Measurements from ENCODE around the gene ST7. TPM values are rescaled to one million over a fixed set of nuclear protein-coding genes. Genes with fewer than 3 reads are reported as not detected.

The ST7 gene
- total RNA-seq, 1 experiment from 2014 or later = 19.6 TPM

GRCh38 chr7:117010375-117011133, 57.3 kb downstream of the ST7 start:
- POLR2A ChIA-PET = no interaction called here
- no peaks in the 10 kb centered on the region for H3K27me3 ChIP-seq (ENCODE audit: control insufficient read depth, insufficient read depth, low read length)
- intact Hi-C loops (cut with micrococcal nuclease; ENCODE audit: unreplicated experiment) = loop anchor here (5.0 kb wide), 1 partner anchor 58 kb away; the partner anchor contains the start of gene ST7
- H3K4me1 ChIP-seq (ENCODE audit: control insufficient read depth, insufficient read depth, low read length) = peaks cover 15% of the 10 kb centered on the region
- CTCF ChIA-PET = interaction anchor here (0.5 kb wide), 1 partner anchor 166 kb away, joined by 4 read pairs; no protein-coding TSS in a partner anchor
- H3K36me3 ChIP-seq (ENCODE audit: control insufficient read depth, insufficient read depth, low read length) = no peaks in the 10 kb centered on the region
- no peak for TF ChIP-seq POLR2AphosphoS5 (IDR thresholded peaks at IDR 0.05; ENCODE audit: low read depth, low read length)
- no peak for TF ChIP-seq SIN3A (IDR thresholded peaks at IDR 0.05; ENCODE audit: borderline replicate concordance, insufficient read depth, low read depth, low read length)
- no peak for TF ChIP-seq TCF7L2 (IDR thresholded peaks at IDR 0.05; ENCODE audit: low read depth, low read length)
- no peak for DNase-seq (ENCODE audit: low read depth, low spot score)
- no peak overlapping the region for H3K4me3 ChIP-seq (ENCODE audit: low read depth in 2 of 2, low read length in 2 of 2)
- no peaks in the 10 kb centered on the region for H3K9me3 ChIP-seq (ENCODE audit: control insufficient read depth, insufficient read depth, low read depth, low read length)
- in situ Hi-C loops (cut with HindIII; ENCODE audit: low pct_unique_long_range_greater_than_20kb, low sequenced_read_pairs) = no loop called here
- no TSS peak for BruUV-seq (replicated peaks)
- no peak overlapping the region for H3K27ac ChIP-seq (ENCODE audit: low read length)
- no peak for ATAC-seq

DNA sequence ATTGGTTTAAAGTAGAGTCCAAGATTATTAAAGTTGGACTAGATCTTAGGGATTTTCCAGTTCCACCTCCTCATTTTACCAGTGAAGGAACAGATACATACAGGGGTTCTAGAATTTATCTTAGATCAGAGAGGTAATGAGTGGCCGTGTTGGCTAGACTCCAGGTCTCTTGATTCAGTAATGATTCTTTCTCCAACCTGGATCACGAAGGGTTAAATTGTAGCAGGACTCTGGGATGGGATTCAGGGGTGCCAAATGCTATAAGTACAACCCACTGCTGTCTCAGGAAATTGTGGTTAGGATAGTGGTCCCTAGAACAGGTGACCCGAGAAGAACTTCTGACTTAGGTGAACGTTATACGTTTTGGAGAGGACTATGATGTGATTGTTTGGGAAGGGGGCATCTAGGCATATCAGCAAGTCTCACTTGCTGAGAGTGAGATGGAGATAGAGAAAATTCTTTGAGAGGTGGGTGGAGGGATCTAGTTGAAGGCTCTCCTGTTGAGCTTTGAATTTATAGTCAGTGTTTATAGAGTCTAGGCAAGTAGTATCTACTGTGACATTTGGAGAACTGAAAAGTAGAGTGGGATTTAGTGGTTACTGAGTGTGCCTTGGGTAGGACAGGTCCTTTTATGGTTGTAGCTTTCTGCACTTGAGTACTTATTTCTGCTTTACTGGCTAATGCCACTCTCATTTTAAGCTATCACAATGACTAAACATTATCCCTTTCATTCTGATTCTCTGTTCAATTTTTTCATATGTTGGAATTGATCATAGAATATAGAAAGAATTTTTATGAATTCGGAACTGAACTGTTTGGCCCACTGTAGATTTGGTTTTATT, 58.3 kb downstream of the ST7 start:
- CTCF ChIA-PET = interaction anchor here (0.6 to 0.7 kb wide), 5 partner anchors 10 to 420 kb away, joined by 3 to 11 read pairs (median 4); no protein-coding TSS in a partner anchor
- no peaks in the 10 kb centered on the region for H3K36me3 ChIP-seq (ENCODE audit: control insufficient read depth, insufficient read depth, low read length)
- intact Hi-C loops (cut with micrococcal nuclease; ENCODE audit: unreplicated experiment) = loop anchor here (5.0 kb wide), 1 partner anchor 59 kb away; the partner anchor contains the start of gene ST7
- BruUV-seq (replicated peaks) = no TSS peak
- no peak overlapping the region for H3K4me3 ChIP-seq (ENCODE audit: low read depth in 2 of 2, low read length in 2 of 2)
- H3K9me3 ChIP-seq (ENCODE audit: control insufficient read depth, insufficient read depth, low read depth, low read length) = no peaks in the 10 kb centered on the region
- DNase-seq (ENCODE audit: low read depth, low spot score) (no peak), ATAC-seq (peak; percentile 53; the same call in 1 of the 2 replicates)
- in situ Hi-C loops (cut with HindIII; ENCODE audit: low pct_unique_long_range_greater_than_20kb, low sequenced_read_pairs) = no loop called here
- H3K4me1 ChIP-seq (ENCODE audit: control insufficient read depth, insufficient read depth, low read length) = peaks cover 19% of the 10 kb centered on the region
- H3K27ac ChIP-seq (ENCODE audit: low read length) = no peak overlapping the region
- POLR2A ChIA-PET = no interaction called here
- no peaks in the 10 kb centered on the region for H3K27me3 ChIP-seq (ENCODE audit: control insufficient read depth, insufficient read depth, low read length)
- TF ChIP-seq, protein P1, sequence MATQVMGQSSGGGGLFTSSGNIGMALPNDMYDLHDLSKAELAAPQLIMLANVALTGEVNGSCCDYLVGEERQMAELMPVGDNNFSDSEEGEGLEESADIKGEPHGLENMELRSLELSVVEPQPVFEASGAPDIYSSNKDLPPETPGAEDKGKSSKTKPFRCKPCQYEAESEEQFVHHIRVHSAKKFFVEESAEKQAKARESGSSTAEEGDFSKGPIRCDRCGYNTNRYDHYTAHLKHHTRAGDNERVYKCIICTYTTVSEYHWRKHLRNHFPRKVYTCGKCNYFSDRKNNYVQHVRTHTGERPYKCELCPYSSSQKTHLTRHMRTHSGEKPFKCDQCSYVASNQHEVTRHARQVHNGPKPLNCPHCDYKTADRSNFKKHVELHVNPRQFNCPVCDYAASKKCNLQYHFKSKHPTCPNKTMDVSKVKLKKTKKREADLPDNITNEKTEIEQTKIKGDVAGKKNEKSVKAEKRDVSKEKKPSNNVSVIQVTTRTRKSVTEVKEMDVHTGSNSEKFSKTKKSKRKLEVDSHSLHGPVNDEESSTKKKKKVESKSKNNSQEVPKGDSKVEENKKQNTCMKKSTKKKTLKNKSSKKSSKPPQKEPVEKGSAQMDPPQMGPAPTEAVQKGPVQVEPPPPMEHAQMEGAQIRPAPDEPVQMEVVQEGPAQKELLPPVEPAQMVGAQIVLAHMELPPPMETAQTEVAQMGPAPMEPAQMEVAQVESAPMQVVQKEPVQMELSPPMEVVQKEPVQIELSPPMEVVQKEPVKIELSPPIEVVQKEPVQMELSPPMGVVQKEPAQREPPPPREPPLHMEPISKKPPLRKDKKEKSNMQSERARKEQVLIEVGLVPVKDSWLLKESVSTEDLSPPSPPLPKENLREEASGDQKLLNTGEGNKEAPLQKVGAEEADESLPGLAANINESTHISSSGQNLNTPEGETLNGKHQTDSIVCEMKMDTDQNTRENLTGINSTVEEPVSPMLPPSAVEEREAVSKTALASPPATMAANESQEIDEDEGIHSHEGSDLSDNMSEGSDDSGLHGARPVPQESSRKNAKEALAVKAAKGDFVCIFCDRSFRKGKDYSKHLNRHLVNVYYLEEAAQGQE (IDR thresholded peaks at IDR 0.05; ENCODE audit: insufficient read depth in 1 of 2, low read depth in 2 of 2, low read length in 1 of 2) = no peak
- TF ChIP-seq POLR2AphosphoS5 (IDR thresholded peaks at IDR 0.05; ENCODE audit: low read depth, low read length) = no peak

DNA sequence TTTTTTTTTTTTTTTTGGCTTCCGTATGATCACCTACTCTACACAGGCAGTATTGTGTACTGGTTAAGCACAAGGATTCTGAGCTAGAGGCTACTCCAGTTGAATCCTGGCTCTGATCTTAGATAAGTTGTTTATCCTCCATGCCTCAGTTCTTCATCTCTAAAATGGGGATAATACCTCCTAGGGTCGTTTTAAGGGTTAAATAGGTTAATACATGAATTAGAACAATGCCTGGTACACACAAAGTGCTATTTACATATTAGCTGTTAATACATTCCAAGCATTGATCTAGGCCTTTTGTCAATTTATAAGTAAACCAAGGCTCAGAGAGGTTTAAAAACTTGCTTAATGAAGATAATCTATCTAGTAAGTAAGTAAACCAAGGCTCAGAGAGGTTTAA, 59.0 kb downstream of the ST7 start:
- DNase-seq (ENCODE audit: low read depth, low spot score) (no peak), ATAC-seq (no peak)
- TF ChIP-seq CTCF (IDR thresholded peaks at IDR 0.05) (no peak), SIN3A (IDR thresholded peaks at IDR 0.05; ENCODE audit: borderline replicate concordance, insufficient read depth, low read depth, low read length) (no peak), TCF7L2 (IDR thresholded peaks at IDR 0.05; ENCODE audit: low read depth, low read length) (no peak), POLR2AphosphoS5 (IDR thresholded peaks at IDR 0.05; ENCODE audit: low read depth, low read length) (no peak)
- TF ChIP-seq, protein P1 (IDR thresholded peaks at IDR 0.05; ENCODE audit: insufficient read depth in 1 of 2, low read depth in 2 of 2, low read length in 1 of 2) = no peak
- in situ Hi-C loops (cut with HindIII; ENCODE audit: low pct_unique_long_range_greater_than_20kb, low sequenced_read_pairs) (no loop called here), intact Hi-C loops (cut with micrococcal nuclease; ENCODE audit: unreplicated experiment) (loop anchor here (5.0 kb wide), 1 partner anchor 60 kb away; the partner anchor contains the start of gene ST7)
- Histone ChIP-seq H3K27ac (ENCODE audit: low read length) (no peak overlapping the region), H3K9me3 (ENCODE audit: control insufficient read depth, insufficient read depth, low read depth, low read length) (no peaks in the 10 kb centered on the region), H3K4me3 (ENCODE audit: low read depth in 2 of 2, low read length in 2 of 2) (no peak overlapping the region), H3K4me1 (ENCODE audit: control insufficient read depth, insufficient read depth, low read length) (peaks cover 19% of the 10 kb centered on the region), H3K27me3 (ENCODE audit: control insufficient read depth, insufficient read depth, low read length) (no peaks in the 10 kb centered on the region), H3K36me3 (ENCODE audit: control insufficient read depth, insufficient read depth, low read length) (no peaks in the 10 kb centered on the region)
- no TSS peak for BruUV-seq (replicated peaks)
- ChIA-PET POLR2A (no interaction called here), CTCF (interaction anchor here (0.6 to 1.7 kb wide), 6 partner anchors 9 to 421 kb away, joined by 3 to 11 read pairs (median 4); no protein-coding TSS in a partner anchor)

All from Panc1 (cell line).